GM19397 (cell line): Measurements from ENCODE around the gene SUPT20H.

Source experiments
- ATAC-seq: cut with Tn5 transposase; IDR thresholded peaks from one replicate; pipeline ENCODE4 v1.9.1; 2021; ENCODE audit warnings: mild to moderate bottlenecking, moderate library complexity; ENCODE audit not compliant: unreplicated experiment

SUPT20H gene

DNA sequence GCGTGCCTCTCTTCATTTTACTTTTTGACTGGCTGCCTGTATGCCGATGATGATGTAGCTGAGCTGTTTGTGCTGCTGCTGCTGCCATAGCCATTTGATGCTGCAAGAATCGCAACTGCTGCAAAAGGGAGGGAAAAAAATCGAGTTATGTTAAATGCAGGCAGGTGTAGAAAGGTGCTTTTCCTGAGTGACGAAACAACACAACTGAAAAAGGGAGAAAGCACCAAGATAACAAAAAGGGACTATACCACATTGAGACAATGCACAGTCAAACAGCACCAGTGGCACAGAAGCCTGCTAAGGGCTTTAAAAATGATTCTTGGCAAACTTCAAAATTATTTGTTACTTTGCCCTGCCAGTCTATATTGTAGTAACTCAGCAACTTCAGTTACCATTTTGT is 49.8 kb downstream of the SUPT20H start:
- ATAC-seq, result no peak

- ATAC-seq, result no peak
Measured at GRCh38 chr13:37001921-37002250, 57.6 kb downstream of the SUPT20H start.

GRCh38 chr13:36999054-36999714 is 60.3 kb downstream of the SUPT20H start, which contains the start of gene ALG5:
Gene ALG5, minus strand, starts transcription at chr13:36999340. Its CDS starts 40 bp downstream, at chr13:36999300.
- ATAC-seq, result peak; percentile 72

DNA sequence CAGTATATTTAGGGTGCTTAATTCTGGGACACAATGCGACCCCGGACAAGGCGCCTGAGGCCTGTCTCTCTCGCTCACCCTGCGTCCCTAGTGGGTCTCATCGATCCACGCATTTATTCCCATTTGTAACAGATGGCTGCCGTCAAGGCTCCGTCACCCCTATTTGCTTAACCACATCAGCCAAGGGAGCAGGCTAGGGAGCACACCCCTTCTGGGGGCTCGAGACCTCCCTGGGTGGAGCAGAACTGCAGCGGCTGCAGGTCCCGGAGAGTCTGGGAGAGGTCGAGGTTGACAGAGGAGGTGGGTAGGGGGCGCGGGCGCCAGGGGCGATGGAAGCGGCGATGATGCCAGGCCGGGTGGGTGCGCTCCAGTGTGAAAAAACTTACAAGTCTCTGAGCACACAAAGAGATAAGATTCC is 60.9 kb downstream of the SUPT20H start:
- no peak for ATAC-seq

GRCh38 chr13:36997716-36998427 is 61.6 kb downstream of the SUPT20H start:
- no peak for ATAC-seq

DNA sequence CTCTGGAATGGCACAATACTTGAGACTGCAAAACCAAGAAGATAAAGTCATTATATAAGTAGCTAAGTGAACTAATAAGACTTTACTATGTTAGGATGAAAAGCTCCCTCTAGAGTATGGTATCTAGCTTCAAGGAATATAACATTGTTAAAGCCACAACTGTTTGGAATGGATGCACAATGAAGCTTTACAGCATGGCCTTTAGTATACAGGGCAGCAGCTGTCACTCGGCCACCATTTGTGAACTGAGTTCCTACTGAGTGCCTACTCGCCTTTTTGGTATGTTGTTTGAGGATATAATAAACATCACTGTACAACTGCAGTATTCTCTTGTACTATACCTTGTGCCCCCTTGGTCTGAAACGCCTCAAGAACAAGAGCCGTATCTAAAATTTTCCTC is 67.1 kb downstream of the SUPT20H start:
- ATAC-seq, result no peak

- no peak for ATAC-seq
Measured at GRCh38 chr13:36986462-36987240, 72.8 kb downstream of the SUPT20H start.

GRCh38 chr13:36981156-36981743 is 78.2 kb downstream of the SUPT20H start:
- ATAC-seq, result no peak

DNA sequence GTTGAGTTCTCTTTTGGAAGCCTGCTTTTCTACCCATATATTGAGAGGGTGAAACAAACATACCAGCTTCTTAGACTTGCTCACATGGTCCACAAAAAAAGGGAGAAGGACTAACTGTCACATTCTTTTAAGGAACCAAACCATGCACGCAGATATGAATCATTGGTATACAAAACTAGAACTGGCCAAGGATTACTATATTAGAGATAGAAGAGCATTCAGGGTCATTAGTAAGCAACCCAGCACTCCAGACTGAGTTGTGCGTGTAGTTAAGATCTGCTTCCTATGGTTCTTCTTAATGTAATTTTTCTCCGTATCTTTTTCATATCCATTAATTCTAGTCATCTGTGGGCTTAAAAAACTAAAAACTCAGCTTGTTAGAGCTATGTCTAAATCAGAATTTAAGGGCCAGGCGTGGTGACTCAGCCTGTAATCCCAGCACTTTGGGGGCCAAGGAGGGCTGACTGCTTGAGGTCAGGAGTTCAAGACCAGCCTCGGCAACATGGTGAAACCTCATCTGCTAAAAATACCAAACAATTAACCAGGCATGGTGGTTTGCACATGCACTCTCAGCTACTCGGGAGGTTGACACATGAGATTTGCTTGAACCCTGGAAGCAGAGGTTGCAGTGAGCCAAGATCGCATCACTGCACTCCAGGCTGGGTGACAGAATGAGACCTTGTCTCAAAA is 80.0 kb downstream of the SUPT20H start:
- no peak for ATAC-seq

GRCh38 chr13:36975172-36975571 is 84.3 kb downstream of the SUPT20H start:
- no peak for ATAC-seq

DNA sequence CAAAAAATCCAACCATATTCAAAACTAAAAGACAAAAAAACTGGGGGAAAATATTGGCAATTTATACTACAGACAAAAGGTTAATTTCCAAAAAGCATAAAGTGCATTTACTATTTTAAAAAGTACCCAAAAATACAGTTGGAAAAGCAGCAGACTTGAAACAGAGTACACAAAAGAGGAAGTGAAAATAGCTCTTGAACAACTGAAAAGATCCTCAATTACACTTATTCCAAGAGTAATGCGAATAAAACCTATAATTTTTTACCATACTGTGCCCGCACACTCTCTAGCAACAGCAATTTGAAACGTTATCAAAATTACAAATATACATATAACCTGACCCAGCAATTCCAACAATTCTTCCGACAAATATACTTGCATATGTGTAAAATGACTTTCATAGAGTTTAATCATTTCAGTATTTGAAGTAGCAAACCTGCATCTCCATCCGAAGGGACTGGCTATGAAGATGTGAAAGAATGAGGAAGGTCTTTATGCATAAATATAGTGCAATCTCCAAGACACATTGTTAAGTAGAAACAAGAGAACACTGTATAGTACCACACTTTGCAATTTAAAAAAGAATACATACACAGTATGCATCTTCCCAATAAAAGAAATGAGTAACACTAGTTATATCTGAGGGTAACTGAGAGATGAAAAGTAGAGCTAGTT is 85.7 kb downstream of the SUPT20H start:
- peak; percentile 57 for ATAC-seq

DNA sequence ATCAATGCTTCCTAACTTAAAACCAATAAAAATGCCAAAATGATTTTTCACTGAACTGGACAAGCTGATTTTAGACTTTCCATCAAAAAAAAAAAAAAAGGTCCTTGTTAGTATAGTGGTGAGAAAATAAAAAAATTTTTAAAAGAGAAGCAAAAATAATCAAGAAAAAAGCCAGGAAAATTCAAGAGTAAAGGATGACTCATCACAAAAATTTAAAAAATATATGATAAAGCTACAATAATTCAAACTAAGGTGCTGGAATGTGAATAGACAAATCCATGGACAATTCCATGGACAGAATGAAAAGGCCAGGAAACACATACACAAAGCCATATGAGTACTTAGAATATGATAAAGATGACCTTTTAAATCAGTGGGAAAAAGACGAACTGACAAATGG is 86.5 kb downstream of the SUPT20H start:
- ATAC-seq, result no peak

GRCh38 chr13:36966404-36966803 is 93.1 kb downstream of the SUPT20H start:
- no peak for ATAC-seq

DNA sequence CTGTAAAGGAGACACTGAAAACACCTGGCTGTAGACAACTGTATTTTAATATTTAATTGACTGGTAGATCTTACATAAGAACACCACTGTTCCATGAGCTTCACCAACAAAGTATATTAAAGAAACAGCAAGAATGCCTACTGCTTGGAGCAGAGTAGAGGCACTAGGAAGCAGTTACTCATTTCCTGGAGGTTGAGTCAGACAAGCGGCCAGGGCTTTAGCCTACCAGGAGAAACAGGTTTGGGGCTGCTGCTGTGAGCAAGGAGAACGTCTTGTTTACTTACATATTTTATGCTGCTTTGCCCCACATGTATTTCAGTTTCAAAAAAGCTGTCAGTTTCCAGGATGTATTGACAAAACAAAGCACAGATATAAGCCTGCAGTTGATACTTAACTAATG is 93.7 kb downstream of the SUPT20H start:
- ATAC-seq, result no peak

DNA sequence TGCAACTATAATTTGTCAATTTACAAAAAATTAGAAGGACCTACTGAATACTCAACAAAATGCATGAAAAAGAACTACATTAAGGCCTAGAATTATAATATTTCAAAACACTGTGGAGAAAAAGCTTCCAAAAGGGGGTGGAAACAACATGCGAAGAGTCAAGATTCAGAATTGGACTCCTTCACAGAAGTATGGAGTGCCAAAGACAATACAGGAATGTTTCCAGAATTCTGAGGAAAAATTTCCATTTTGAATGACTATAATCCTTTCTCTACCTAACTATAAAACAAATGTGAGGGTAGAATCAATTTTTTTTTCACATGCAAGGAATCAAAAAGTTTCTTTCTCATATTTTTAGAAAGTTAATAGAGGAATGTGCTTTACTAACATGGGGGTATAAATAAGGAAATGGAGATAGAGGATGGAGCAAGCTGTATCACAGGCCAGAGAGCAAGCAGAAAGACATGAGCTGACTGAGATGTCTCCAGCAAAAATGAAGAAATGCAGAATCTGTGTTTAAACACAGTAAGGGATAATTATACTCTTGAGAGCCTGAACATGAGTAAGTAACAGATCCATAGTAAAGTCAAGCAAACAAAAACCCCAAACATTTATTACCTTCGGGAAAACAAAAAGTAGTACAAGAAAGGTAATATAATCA is 99.9 kb downstream of the SUPT20H start:
- no peak for ATAC-seq
